ENCODE data around the gene CEP295NL.
"Not testable (repeated sequence)": the region's sequence is repeated elsewhere in the genome, so short reads cannot be mapped to it uniquely, and the experiment has no call there.

CEP295NL gene

DNA sequence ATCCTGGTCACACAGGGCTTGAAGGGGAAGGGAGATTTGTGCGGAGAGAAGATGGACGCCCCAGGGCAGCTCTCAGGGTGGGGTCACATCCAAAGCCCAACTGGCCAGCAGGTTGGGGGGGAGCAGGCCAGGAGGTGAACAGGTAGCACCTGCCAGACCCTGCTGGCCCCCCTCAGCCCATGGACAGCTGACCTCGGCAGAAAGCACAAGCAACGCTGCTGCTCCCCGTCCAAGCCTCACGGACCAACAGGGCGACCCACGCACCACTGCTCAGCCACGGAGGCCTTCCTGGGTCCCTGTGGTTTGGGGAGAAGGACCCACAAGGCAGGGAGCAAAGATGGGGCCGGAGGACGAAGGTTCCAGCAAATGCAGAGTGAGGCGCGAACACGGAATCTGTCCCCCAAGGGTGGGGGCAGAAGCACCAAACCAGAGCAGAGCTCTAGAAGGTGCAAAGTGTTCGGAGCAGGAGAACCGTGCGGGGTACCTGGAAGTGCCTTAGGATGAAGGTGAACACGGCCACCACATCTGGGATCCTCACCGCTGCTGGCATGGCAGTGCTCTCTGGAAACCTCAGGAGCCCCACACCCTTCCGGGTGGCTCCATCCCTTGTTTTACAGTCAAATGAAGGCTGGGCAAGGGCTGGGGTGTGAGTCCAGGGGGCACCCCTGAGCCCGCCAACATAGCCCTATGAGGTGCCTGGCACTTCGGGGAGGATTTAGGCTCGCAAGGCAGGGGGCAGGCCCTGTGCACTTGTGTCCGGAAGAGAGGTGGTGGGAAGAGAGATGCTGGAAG is 17.9 kb downstream of the CEP295NL start:
- no peak for DNase-seq

- DNase-seq, result no peak
These were observed 18.7 kb downstream of the CEP295NL start for GRCh38 chr17:78884148-78884825.

GRCh38 chr17:78883533-78884131 is 19.4 kb downstream of the CEP295NL start:
- DNase-seq, result peak; percentile 59

DNA sequence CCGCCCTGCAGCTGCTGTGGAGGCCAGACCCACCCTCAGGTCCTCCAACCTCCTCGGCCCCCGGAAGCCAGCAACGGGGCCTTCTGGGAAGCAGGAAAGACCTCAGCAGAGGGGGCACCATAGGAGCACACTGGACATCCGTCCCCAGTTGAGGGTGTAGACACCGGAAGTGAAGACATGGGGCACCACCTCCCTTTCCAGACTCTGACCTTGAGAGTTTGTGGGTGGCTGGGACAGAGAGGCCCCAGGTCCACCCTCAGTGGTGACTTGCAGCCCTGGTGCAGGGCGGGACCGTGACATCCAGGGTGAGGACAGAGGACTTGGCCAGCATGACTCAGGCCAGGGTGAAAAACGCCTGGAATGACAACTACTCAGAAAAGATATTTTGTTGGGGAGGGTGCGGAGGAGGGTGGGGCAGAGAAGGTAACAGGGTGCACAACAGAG is 19.9 kb downstream of the CEP295NL start:
- no peak for DNase-seq

DNA sequence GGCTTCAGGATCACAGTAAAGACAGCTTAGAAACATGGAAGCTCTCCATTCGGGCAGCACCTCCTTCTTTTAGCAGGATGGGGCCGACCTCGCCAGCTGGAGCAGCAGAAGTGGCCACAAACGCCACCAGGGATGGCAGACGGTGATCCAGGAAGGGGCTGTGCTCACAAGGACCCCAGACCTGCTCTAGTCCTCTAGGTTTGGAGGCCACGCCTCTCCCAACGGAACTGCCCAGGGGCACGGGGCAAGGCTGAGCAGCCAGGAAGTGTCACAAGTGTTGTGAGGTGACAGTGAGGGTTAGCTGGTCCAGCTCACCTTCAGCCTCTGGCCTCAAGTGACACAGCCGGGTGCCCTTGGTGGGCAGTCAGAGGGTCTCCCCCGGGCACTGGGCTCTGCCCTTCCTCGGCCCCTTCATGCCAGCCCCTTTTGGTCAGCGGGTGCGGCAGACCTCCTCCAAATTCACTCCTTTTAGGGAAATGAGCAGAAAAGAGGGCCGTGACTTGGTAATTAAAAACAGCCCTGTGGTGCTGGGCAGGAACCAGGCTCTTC is 20.4 kb downstream of the CEP295NL start:
- no peak for DNase-seq

DNA sequence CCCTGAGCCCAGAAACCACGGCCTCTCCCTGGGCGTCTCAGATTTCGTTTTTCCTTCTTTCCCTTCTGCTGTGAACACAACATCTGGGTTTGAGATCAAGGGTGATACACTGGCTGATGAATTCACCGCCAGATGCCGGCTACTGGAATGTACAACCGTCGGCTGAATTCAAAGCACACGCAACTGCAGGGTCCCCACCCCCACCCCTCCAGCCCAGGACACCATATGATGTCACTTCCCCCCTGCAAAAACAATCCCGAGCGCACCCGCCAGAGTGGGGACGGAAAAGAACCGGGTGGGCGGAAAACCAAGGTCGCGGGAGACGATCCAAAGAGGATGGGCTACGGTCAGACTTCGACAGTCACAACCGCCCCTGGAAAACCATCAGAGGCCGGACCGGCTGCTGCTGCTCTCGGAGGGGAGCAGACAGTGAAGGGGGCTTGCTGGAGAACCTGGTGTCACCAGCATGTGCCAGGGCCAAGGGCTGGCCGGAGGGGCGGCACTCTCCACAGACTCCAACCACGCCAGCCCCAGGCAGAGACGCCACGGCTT is 23.3 kb downstream of the CEP295NL start:
- DNase-seq, result no peak

DNA sequence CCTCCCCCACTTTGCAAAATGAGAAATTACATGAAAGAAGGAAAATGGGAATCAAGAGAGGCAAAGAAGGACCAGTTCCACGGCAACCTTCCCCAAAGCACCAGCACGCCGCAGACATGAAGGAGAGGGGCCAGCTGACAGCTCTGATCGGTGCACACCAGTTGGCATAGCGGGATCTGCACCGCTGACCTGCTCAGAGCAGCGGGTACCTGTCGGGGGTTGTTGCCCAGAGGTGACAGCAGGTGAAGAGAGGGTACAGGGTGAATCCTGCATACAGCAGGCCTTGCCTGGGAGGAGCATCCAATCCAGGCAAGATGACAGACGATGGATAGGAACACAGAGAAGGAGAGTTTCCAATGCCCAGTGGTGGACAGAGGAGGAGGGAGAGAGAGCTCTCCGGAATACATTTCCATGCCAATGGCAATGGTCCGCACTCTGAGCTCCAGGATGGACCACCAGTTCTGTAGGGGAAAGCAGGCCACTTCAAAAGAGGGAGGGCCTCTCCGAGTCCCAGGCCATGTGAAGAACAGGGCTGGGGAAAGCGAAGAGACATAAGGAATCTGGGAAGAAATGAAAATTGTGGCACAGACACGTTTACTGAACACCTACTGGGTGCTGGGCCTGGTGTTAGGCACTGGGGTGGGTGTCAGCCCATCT is 24.0 kb downstream of the CEP295NL start:
- no peak for DNase-seq

- DNase-seq, result no peak
These were observed 24.7 kb downstream of the CEP295NL start for GRCh38 chr17:78878261-78878660.

- DNase-seq, result not testable (repeated sequence)
These were observed 26.0 kb downstream of the CEP295NL start for GRCh38 chr17:78876954-78877517.

DNA sequence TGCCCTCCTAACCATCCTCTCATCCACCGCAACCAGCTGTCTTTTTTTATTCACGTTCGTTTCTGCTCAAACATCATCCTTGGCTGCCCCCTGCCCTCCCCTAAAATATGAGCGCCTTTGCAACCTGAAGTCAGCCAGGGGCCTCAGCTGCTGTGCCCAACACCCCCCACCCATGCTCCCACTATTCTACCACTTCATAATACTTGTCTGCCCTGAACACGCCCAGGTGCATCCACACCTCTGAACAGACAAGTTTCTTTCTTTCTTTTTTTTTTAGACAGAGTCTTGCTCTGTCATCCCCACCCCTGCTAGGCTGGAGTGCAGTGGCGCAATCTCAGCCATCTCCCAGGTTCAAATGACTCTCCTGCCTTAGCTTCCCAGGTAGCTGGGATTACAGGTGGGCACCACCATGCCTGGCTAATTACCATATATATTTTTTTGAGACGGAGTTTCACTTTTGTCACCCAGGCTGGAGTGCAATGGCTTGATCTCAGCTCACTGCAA is 26.9 kb downstream of the CEP295NL start:
- no peak for DNase-seq

GRCh38 chr17:78875363-78876093 is 27.5 kb downstream of the CEP295NL start:
- DNase-seq, result no peak

- DNase-seq, result no peak
These were observed 29.3 kb downstream of the CEP295NL start for GRCh38 chr17:78873519-78874340.

DNA sequence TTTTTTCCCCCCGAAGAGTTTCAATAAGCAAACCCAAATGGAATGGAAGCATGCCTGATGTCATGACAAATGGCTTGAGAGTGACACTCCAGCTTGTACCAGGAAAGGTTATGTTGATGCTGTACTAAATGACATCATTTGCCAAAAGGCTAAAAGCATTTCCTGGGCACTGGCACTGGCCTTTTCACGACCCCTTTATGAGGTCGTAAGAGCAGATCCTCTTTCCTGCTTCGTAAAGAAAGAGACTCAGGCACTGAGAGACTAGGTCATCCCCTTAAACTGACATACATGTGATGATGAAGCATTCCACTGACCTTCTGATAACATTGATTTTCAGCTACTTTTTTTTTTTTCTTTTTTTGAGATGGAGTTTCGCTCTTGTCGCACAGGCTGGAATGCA is 30.5 kb downstream of the CEP295NL start:
- no peak for DNase-seq

DNA sequence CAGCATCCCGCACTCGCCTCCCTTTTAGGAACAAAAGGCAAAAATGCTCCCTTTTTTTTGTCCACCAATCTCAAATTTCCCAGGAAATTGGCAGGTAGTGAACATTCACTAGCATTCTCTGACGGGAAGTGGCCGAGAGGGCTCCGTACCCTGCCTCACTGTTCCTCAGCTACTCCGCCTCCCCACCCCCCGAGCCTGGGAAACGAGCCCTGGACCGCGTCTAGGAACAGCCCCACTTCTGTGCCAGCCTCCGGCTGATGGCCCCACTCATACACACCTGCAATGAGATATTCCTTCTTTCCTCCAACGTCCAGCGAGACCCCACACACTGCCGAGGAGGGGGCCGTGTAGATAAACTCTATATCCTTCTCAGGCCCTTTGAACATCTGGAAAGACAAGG is 32.4 kb downstream of the CEP295NL start:
- no peak for DNase-seq

DNA sequence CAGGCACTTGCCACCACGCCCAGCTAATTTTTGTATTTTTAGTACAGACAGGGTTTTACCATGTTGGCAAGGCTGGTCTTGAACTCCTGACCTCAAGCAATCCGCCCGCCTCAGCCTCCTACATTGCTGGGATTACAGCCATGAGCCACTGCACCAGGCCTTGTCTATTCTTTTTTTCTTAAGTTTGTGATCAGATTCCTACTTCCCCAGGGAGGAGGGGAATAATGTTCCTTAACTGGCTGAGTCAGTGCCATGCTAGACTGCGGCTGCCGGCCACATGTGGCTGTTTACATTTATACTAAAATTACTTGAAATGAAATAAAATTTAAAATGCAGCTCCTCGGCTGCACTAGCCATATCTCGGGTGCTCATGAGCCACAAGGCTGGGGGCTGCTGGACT is 34.6 kb downstream of the CEP295NL start:
- no peak for DNase-seq

DNA sequence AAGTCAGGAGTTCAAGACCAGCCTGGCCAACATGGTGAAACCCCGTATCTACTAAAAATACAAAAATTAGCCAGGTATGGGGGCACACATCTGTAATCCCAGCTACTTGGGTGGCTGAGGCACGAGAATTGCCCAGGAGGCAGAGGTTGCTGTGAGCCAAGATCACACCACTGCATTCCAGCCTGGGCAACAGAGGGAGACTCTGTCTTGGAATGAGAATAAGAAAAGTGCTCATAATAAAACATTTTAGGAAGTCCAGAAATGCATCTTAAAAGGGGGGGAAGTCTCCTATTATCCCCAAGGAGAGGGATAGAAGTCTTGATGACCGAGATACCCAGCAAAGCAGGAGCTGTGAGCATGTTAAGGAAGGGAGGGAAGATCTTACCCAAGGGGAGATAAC is 36.0 kb downstream of the CEP295NL start:
- not testable (repeated sequence) for DNase-seq

GRCh38 chr17:78865682-78866390 is 37.2 kb downstream of the CEP295NL start:
- DNase-seq, result no peak

GRCh38 chr17:78864117-78864516 is 38.9 kb downstream of the CEP295NL start:
- no peak for DNase-seq

- DNase-seq, result no peak
These were observed 40.7 kb downstream of the CEP295NL start for GRCh38 chr17:78862073-78863023.
